SU-DHL-6 (cell line): Measurements from ENCODE around the gene SYT17.

Source experiments
- CTCF ChIP-seq: fragments of 200-600 bp; sonication (generic); IDR thresholded peaks from one replicate; pipeline ENCODE4 v1.5.1; 2017; ENCODE audit warnings: antibody characterized with exemption, mild to moderate bottlenecking, low read length, moderate library complexity; ENCODE audit not compliant: insufficient read depth, poor library complexity, severe bottlenecking
- EZH2phosphoT487 ChIP-seq: fragments of 200-600 bp; sonication (generic), shearing (Covaris generic); conservative IDR thresholded peaks from 2 replicates; pipeline ENCODE4 v1.6.1; 2018; ENCODE audit warnings: mild to moderate bottlenecking, antibody characterized with exemption, low read length, moderate library complexity, mixed read lengths

GRCh38 chr16:19139436-19140091, 28.5 kb upstream of the SYT17 start:
- no peak for TF ChIP-seq CTCF
- TF ChIP-seq EZH2phosphoT487 = no peak
